Right lobe of liver (tissue), 4 donors: Measurements from ENCODE around the gene CCDC191.

Experiments
- CTCF ChIP-seq, 4 donors: fragments of 200-600 bp in 3 of 4; fragments of 450-650 bp in 1 of 4; IDR thresholded peaks; one replicate each; pipeline versions ENCODE4 v1.5.1 to v1.8.0; 2016 to 2022; ENCODE audit warnings: antibody characterized with exemption in 4 of 4, mild to moderate bottlenecking in 2 of 4
- POLR2A ChIP-seq: fragments of 450-650 bp; IDR thresholded peaks from one replicate; pipeline ENCODE4 v1.6.1; 2017; ENCODE audit warnings: antibody characterized with exemption, mild to moderate bottlenecking
- donor health status: DM: no; HTN: no; CAD: no.
- donor health status: DM: no; HTN: no; CAD: no.
- donor health status: DM: no; HTN: yes; CAD: no.

GRCh38 chr3:114093016-114093380, 36.7 kb upstream of the CCDC191 start:
- TF ChIP-seq CTCF (IDR thresholded peaks at IDR 0.05) = no peak
- TF ChIP-seq POLR2A = no peak
